ENCODE data around the gene USP47.

Gene USP47, protein sequence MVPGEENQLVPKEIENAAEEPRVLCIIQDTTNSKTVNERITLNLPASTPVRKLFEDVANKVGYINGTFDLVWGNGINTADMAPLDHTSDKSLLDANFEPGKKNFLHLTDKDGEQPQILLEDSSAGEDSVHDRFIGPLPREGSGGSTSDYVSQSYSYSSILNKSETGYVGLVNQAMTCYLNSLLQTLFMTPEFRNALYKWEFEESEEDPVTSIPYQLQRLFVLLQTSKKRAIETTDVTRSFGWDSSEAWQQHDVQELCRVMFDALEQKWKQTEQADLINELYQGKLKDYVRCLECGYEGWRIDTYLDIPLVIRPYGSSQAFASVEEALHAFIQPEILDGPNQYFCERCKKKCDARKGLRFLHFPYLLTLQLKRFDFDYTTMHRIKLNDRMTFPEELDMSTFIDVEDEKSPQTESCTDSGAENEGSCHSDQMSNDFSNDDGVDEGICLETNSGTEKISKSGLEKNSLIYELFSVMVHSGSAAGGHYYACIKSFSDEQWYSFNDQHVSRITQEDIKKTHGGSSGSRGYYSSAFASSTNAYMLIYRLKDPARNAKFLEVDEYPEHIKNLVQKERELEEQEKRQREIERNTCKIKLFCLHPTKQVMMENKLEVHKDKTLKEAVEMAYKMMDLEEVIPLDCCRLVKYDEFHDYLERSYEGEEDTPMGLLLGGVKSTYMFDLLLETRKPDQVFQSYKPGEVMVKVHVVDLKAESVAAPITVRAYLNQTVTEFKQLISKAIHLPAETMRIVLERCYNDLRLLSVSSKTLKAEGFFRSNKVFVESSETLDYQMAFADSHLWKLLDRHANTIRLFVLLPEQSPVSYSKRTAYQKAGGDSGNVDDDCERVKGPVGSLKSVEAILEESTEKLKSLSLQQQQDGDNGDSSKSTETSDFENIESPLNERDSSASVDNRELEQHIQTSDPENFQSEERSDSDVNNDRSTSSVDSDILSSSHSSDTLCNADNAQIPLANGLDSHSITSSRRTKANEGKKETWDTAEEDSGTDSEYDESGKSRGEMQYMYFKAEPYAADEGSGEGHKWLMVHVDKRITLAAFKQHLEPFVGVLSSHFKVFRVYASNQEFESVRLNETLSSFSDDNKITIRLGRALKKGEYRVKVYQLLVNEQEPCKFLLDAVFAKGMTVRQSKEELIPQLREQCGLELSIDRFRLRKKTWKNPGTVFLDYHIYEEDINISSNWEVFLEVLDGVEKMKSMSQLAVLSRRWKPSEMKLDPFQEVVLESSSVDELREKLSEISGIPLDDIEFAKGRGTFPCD (N-terminal part only)

DNA sequence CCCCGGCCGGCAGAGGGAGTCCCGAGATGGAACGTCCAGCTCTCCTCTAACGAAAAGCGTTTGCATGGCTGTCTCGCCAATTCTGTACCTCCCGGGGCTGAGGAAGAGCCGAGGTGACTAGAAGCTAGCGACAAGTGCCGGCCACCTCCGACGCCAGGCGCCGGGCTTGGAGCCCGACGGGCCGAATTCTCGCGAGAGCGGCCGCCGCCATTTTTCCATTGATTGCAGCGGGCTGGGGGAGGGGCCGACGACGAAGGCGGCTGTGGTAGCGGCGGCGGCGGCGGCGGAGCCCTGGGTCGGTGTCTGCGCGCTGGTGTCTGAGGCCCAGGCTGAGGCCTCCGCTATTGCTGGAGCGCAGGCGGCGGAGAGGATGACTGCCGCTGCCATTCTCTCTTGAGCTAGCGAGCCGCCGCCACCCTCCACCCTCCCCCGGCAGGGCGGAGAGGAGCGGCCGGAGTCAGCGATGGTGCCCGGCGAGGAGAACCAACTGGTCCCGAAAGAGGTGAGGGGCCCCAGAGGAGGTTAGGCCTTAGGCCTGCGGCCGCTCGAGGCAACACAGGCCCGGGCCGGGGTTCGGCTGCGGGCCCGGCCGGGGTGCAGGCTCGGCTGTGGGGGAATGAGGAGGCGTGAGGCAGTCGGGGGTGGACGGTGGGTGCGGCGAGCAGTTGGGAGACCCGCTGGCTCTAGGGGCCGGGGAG is at the start of gene USP47:
Gene USP47, plus strand, starts transcription at position 250 of the 698 bp plus-strand sequence. Its CDS starts 214 bp downstream, at position 464.
- peak; percentile 96 for DNase-seq

DNA sequence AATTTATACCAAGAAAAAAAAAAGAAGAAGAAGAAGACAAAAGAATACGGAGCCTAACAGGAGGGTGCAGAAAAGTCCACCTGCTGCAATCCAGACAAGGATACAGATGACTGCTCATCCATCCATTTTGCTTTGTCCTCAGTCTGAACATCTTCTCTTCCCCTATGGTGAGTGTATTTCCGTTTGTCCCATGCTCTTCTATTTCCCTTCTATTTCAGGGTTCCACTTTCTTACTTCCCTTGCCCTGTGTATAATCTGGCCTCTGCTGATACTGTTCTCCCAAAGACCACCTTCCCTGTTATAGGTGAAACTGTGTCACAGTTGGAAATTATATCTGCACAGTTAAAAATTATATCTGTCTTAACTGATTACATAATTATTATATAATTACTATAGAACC is 48.7 kb upstream of the USP47 start:
- DNase-seq, result no peak

DNA sequence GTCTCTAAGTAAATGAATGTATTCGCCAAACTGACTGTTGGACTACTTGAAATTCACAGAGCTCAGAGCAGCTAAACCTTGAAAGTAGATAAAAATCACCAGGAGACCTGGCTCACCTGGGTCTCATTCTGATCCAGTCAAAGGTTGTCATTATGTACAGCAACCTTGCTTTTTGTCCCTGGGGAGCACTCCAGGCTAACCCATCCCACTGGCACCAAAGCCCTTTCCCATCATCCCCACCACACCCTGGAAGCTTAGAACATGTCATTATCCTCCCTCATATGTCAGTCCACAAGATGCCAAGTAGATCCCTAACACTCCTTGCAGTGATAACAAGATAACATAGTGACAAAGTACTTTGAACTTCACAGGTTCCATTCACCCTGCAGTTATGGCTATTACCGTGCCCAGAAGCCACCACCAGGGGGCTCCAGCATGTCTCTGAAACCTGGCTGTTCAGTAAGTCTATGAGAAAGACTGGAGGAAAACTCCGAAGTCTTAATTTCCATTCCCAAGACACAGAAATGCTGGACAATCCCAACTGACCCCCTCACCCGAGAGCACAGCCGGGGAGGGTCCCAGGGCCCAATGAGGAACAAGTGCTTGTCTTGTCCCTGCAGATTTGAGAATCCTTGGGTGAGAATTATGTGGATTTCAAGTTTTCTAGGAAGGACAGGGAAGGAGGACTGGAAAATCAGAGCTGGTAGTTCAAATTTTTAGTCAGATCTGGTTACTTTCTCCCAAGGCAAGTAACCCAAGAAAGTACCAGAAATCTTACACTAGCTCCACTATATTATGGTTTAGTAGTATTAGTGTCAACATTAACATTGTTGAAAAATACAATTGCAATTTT is 43.0 kb upstream of the USP47 start:
- DNase-seq, result peak; percentile 72

DNA sequence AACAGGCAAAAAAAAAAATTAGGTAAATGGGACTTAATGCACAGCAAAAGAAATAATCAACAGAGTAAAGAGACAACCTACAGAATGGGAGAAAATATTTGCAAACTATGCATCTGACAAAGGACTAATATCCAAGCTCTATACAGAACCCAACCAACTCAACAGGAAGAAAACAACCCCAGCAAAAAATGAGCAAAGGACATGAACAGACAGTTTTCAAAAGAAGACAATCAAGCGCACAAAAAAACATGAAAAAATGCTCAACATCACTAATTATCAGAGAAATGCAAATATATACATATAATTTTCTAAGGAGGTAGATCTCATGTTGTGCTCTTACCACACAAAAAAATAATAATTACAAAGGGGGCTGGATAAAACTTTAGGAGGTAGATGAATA is 36.5 kb upstream of the USP47 start:
- no peak for DNase-seq

DNA sequence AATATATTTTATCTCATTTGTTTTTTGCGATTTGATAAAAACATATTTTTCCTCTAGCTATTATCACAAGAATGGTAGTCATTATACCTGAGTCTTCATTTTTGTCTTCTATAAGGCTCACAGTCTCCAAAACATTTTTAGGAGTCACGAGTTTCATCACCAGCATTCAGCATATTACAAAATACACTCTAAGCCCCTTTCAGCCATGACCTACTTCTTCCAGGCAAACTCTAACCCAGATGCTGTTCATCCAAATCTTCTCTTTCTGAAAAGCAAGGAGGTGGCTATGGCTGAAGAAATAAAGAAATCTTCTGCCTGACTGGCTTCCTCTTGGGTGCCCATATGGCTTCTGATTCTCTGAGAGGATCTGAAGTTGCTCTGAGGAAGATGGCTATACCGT is 35.7 kb upstream of the USP47 start:
- no peak for DNase-seq

DNA sequence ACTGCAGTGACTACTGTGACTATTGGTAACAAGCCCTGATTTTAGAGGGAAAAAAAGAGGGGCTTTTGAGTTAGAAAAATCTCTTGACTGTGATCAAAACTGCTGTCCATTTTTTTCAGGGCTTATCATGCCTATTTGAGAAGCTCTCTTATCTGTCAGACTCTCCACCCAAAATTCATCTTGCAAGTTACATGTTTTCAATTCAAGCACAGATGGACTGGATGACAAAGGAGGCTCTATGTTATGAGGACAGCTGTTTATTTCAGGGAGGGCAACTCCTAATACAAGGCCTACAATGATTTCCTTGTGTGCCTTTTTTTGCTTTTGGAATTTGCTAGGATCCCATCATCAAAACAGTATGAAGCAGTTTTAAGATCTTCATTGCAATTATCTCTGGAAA is 35.2 kb upstream of the USP47 start:
- DNase-seq, result no peak

DNA sequence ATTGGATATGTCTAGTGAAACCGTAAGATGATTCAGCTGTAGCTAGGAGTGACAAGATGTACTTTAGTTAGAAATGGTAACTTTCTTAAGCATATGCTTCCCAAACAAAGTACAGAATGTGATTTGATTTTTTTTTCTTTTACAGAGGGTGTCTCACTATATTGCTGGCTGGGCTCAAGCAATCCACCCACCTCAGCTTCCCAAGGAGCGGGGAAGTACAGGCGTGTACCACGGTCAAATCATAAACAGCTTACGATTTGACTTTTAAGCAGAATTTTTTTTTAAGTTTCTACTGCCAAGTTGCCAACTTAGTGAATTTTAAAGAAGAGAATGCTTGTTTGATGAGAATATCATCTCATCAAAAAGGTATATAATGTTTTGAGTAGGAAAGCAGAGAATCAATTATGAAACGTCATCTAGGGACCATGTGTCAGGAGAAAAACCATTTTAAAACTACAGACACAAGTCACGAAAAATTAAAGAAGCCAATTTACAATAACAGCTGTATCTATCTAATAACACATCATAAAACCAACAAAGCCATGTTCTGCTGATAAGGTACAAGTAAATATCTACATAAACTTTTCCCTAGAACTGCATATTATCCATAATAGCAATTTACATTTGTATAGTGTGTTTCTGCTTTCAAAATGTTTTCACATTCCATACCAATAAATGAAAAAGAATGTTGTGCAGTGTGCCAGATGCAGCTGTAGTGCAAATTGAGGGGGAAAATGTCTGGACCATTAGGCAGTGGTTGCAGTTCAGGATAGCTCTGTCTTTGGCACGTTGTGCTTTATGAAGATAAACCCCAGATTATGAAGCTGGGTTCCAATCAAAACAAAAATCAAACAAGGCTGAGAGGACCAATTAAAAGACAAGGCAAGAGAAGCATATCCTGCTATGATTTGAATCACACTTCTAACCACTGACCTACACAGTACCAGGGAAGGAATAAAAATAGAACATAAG is 33.7 kb upstream of the USP47 start:
- no peak for DNase-seq

DNA sequence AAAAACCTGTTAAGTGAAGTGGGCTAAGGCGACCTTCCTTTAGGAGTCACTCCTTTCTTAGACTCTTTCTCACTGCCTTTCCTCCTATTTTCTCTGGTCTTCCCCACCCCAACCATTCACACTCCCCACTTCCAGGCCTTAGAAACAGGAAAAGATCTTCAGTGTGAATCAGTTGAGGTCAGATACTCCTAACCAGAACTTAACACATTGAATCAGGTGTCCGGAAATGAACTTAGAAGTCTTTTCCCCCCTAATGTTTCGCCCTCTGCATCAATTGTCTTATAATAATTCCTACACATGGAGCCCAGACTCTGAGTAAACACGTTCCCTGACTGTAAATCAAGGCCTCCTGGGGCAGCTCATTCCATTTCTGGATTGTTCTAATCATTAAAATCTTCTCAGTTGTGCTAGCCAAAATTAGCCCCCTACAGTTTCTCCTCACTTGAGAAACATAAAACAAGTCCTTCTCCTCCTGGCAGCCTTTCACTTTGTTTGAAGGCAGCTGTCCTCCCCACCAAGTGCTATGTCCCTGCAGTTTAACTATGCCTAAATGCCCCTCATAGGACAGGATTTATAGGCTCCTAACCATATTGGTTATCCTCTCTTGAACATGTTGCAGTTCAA is 32.7 kb upstream of the USP47 start:
- DNase-seq, result no peak

DNA sequence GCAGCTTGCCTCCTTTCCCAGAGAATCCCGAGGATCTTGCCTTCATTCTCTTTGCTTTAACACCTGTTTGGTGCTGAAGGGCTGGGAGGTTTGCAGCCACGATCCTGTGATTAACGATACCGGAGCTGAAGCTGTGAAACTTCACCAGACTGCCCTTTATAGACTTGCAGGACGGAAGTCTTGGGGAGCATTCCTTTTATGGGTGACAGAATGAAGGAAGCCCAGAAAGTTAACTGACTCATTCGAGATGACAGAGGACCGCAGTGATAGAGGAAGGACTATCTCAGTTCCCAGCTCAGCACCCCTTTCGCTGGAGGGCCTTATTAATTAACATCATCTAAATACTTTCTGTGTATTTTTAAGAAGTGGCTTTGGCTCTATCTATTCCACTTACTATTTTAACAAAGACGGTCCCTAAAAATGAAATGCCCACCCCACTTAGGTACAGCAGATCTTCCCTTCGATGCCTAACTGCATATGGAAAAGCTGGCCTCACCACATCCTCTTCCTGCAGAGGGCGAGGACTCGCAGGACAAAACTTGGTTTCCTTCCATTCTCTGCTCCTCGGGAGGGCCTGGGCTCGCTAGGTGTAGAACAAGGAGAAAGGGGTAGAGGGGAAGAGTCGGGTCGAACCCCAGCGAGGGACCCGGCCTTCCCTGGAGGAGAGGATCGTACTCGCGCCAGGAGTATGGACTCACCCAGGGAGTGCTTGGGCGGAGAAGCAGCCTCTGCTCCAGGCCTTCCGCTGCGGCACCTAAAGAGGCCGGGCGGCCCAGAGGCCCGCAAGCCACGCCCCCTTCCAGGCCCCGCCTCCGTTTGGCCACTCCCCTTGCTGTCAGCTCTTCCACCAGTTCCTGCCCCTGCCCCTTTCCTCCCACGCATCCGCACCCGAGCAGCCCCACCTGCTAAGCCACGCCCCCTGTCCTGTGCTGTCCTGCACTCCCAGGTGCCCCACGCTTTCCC is 30.7 kb upstream of the USP47 start:
- DNase-seq, result peak; percentile 35

DNA sequence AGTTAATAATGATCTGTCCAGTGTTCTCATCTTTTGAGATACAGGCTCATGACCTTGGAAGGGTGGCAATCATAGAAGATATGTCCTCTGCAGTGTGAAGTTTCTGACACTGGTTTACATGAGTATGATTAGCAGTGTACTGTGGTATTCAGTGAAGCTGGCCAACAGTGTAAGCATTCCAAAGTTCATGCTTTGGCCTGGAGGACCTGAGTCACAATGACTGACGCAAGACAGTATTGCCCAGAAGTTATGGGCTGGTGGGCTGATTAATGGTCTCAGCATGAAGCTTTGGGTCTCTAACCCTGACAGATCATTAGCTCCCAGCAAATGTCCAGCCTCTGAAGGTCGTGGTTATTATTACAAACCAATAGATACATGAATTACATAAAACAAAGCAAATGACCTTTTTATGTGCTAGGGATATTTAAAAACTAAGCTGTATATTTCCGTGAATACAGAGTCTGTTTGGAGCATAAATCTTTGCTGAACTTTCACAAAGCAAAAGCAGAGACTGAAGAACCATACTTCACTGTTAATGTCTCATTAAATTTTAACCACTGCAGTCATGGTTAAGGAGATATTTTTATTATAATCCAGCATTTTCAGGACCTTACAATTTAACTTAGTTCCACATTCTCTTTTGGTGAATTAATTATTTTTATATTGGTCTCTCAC is 28.3 kb upstream of the USP47 start:
- DNase-seq, result no peak

DNA sequence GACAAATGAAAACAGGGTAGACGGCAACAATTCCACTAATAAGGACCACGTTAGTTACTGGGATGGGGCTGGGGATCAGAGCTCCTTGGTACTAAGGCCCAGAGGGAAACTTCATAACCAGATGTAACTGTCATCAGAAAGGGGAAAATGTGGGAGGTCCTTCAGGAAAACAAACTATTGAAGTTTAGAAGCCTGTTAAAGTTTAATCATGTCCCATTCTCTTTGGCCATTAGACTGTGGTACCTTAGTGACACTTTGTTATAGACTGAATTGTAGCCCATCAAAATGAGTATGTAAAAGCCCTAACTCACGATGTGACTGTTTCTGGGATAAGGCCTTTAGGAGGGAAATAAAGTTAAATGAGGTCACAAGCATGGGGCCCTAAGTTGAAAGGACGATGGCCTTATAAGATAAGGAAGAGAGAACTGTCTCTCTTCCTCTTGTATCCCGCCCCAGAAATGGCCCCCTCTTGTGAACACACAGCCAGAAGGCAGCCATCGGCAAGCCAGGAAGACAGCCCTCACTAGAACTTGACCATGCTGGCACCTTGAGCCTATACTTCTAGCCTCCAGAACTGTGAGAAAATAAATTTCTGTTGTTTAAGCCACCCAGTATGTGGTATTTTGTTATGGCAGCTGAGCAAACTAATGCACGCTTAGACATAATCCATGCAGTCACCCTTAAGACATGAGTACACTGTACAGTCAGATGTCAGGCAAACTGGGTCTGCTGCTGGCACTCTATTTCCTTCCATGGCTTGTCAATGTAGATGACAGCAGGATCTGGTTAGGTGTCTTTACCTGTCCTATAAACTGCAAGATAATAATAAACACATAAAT is 26.9 kb upstream of the USP47 start:
- DNase-seq, result no peak

DNA sequence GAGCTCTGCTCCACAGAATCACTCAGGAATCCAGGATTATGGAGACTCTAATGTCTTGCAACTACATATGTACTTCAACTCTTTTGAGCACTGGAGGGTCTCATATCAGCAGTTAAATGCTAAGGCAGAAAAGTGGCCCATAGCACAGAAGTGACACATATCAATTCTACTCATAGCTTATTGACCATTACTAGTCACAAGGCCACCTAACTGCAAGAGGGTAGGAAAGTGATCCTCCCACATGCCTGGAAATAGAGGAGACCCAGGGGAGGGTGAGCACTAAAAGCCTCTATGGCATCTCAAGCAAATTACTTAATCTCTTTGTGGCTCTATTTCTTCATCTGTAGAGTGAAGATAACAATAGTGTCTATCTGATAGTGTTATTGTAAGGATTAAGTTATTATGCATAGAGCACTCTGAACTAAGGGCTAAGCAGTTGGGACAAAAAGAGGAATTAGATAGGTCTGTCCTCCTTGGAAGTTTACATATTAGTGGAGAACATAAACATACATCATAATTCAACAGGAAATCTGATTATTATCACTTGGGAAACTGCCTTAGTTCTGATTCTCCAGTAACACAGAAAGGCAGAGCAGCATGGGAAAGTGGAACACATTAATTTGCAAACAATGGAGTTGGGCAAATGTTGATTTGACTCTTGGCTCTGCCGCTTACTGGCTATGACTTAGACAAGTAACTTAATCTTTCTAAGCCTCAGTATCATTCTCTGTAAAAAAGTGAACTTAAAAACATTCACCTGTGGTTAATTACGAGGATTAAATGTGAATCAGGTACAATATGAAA is 25.1 kb upstream of the USP47 start:
- no peak for DNase-seq

DNA sequence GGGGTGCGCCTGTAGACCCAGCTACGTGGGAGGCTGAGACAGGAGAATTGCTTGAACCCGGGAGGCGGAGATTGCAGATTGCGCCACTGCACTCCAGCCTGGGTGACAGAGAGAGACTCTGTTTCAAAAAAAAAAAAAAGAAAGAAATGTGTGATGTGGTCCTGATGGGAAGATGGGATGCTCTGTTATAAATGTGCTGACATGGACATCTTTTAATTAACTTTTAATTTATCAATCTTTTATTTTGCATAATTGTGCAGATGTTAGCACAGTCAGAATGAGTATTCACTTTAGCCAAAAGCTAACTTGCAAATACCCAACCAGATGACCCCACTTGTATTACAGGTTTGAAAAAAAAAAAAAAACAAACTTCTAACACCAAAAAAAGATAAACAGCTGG is 23.8 kb upstream of the USP47 start:
- DNase-seq, result no peak

DNA sequence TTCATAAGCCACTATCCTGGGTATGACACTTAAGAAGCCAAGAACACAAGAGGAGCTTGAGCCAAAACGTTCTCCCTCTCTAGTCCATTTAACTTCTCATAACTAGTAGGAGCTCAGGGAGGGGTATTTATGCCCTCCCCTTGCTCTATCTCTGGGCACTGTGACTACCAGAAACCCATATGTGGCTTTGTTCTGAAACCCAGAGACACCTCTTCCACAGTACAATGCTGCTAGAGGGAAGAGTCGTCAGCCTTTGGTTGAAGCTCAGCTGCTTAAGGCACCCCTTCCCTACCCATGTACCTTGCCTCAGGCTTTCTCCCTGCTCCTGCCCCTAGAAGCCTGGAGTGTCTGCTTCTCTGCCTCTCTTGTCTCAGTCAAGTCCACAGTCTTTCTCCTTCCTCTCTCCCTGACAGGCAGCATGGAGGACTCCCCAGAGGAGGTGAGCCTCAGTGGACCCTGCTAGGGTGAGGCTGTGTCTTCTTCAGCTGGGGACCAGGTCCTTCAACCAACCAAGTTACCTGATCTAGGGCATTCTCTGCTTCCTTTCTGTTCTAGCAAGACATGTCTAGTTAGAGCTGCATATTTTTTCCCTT is 23.1 kb upstream of the USP47 start:
- DNase-seq, result no peak

DNA sequence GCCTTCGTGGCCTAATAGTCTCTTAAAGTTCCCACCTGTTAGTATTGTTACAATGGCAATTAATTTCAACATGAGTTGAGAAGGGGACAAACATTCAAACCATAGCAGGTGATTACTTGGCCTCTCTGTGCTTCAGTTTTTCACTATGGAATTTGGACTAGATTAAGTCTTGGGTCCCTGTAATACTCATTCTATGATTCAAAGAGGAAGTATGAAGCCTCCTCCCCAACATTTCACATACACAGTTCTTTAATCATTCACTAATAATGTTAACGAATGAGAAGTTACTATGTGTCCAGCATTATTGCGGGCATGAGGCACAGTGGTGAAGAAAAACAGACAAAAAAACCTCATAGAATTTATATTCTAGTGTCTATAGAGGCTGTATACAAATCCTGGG is 19.9 kb upstream of the USP47 start:
- no peak for DNase-seq

DNA sequence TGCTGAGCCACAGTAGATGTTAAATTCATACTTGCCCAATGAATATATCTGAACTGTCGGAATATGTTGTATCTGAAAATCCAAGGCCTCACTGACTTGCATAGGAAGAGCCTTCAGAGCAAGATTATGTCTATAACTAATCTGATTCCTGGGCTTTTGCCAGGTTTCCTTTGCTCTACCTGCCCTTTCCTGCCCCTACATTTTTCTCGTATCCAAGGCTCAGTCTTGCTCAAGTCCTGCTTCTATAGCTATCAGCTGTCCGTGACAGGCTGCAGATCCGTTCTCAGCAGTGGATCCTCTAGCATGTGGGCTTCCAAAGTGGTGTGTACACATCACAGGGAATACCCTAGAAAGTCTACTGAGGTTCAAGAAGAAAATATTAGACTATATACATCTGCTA is 18.8 kb upstream of the USP47 start:
- no peak for DNase-seq
